H1 (cell line): ENCODE results near the gene AIG1. TPM values are rescaled to one million over a fixed set of nuclear protein-coding genes. Genes with fewer than 3 reads are reported as not detected.

Source experiments
- polyA plus RNA-seq, 7 experiments: library from polyadenylated mRNA; depleted of rRNA in 3 of 7; stranded (reverse) in 5 of 7; unstranded in 2 of 7; fragments of >200 nt in 5 of 7; fragments of 200-250 nt in 2 of 7; gene quantifications; 1 replicate in 5 of 7; 2 replicates in 1 of 7; 4 replicates in 1 of 7; pipeline versions ENCODE4 v1.2.1 to v1.2.3, GENCODE V29; 2011 to 2013; ENCODE audit warnings: missing spikeins in 2 of 7, mixed read lengths in 2 of 7
- total RNA-seq: library from RNA; stranded (reverse); fragmentation: NEBNext Ultra II Directional; extraction: Animal tissue kit (Norgen Biotek cat#: 25700); gene quantifications from 2 replicates; pipeline ENCODE4 v1.2.1, GENCODE V29; 2021

AIG1 gene
- total and polyA plus RNA-seq, 2 of the 8 experiments (the other 6 are each of a cell fraction or from before 2014, with no cell fraction given): 56.6 to 58.4 TPM

Other genes with a start within 250 kb of the AIG1 start
- 5.9 and 6.1 TPM in 2 replicates for gene HIVEP2, start 115.7 kb upstream of the AIG1 start, total RNA-seq
- 1.7 and 2.2 TPM in 2 replicates for gene HIVEP2, start 115.7 kb upstream of the AIG1 start, polyA plus RNA-seq (2011; rRNA removed)